ENCODE results near the gene TRAPPC8. TPM values are rescaled to one million over a fixed set of nuclear protein-coding genes. Genes with fewer than 3 reads are reported as not detected.

TRAPPC8 gene
- polyA plus RNA-seq, 2 of the 4 experiments (the other 2 are of a cell fraction), result 12.2 to 41.8 TPM

DNA sequence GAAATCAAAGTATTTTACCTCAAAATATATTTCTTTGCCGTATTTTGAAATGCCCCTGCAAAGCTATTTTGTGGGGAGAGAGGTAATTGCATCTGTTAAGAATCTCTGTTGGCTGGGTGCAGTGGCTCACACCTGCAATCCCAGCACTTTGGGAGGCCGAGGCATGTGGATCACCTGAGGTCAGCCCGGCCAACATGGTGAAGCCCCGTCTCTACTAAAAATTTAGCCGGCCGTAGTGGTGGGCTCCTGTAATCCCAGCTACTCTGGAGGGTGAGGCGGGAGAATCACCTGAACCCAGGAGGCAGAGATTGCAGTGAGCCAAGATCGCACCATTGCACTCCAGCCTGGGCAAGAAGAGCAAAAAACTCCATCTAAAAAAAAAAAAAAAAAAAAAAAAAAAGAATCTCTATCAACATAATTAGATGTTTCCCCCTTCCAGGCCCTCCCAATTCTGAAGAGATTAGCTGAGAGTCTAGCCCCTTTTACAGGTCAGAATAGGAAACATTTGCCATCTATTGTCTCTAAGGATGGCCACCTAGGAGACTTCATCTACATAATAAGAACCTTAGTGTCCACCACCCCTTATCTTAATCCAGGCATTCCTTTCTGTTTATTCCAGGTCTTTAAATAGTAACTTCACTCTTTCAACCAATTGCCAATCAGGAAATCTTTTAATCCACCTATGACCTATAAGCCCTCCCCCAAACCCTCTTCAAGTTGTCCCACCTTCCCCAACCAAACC lies 3.5 kb upstream of the TRAPPC8 start:
- H3K9me3 ChIP-seq, result no peaks in the 10 kb centered on the region
- ATAC-seq, result no peak

DNA sequence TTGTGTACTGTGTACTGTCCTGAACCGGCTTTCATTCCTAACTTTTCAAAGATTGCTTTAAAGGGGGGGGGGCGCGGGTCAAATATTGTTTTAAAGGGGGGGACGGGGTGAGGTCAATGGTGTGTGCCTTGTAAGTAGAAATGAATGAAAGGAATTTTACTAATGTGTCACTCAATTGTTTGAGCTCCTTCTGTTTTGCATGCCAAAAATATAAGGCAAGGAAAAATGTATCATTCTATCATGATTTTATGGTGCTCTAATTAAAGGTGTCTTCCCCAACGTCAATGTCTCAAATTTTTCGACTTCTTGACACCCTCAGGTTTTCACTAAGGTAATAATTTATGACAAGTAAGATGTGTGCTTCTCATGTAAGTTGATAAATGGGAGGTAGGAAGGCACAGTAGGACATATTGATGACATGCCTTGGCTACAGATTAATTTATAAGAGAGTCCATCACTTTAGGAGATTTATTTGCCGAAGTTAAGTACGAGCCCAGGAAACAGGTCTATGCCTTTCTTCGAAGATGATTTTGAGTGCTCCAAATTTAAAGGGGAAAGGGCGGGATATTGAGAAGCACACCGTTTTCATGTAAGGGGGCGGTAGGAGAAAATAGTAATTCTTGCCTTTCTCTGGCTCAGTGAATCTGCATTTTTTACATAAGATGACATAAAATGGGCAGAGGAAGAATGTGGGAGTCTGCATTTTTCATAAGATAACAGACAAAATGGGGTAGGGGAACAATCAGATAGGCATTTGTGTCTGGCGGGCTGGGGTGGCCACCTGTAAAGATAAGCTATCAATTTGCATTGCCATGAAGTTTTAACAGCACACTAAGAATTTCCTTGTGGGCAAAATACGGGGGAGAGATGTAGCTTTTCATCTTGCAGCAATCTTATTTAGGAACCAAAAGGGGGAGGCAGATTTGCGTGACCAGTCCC lies 1.2 kb upstream of the TRAPPC8 start:
- DNase-seq (ENCODE audit: low read depth in 1 of 2, low spot score in 1 of 2), result no peak
- POLR2A ChIA-PET, result interaction anchor here (0.5 to 2.0 kb wide), 4 partner anchors 75 to 246 kb away, joined by 3 to 23 read pairs (median 6); partner anchors contain the start of genes RNF125 and RNF138
- peak overlapping the region; percentile 59 for H3K4me3 ChIP-seq
- H3K9me3 ChIP-seq, result no peaks in the 10 kb centered on the region
- H3K27ac ChIP-seq, result peak overlapping the region; percentile 74 to 84
- H3K4me2 ChIP-seq, result peak overlapping the region; percentile 77
- no peak for ATAC-seq
- H3K4me1 ChIP-seq, result peaks cover 15% of the 10 kb centered on the region; the same call in 2 of the 3 replicates
- CTCF ChIA-PET, result interaction anchor here (1.5 to 1.6 kb wide), 2 partner anchors 10 to 128 kb away, joined by 3 to 6 read pairs; no protein-coding TSS in a partner anchor
- 32% methylated on average over 14 of the region's 15 CpGs for WGBS (ENCODE audit: missing lambda C conversion rate)
- no peak for FAIRE-seq
- TF ChIP-seq CHD2 (IDR thresholded peaks at IDR 0.05; ENCODE audit: low read length, partially characterized antibody), result no peak
- no peak for TF ChIP-seq MAFK (IDR thresholded peaks at IDR 0.05; ENCODE audit: partially characterized antibody)
- TF ChIP-seq ZNF302 (CRISPR knock-in tag; IDR thresholded peaks at IDR 0.05), result no peak
- TF ChIP-seq EHMT2 (IDR thresholded peaks at IDR 0.05; ENCODE audit: low read depth), result no peak
- no peak for TF ChIP-seq ZSCAN20 (CRISPR knock-in tag; IDR thresholded peaks at IDR 0.05)
- TF ChIP-seq CEBPB (IDR thresholded peaks at IDR 0.05), result no peak
- no peak for TF ChIP-seq KDM1A (IDR thresholded peaks at IDR 0.05; ENCODE audit: low read depth)
- TF ChIP-seq HDAC2 (IDR thresholded peaks at IDR 0.05), result no peak
- TF ChIP-seq HOXB5 (CRISPR knock-in tag; IDR thresholded peaks at IDR 0.05), result no peak
- no peak for TF ChIP-seq ZFP36 (IDR thresholded peaks at IDR 0.05; ENCODE audit: borderline replicate concordance, partially characterized antibody)
- no peak for TF ChIP-seq CBX2 (IDR thresholded peaks at IDR 0.05; ENCODE audit: borderline replicate concordance, low read depth)
- TF ChIP-seq NPAS2 (CRISPR knock-in tag; IDR thresholded peaks at IDR 0.05; ENCODE audit: borderline replicate concordance), result no peak
- TF ChIP-seq RAD21 (conservative IDR thresholded peaks at IDR 0.05 in 1 of 2, IDR thresholded peaks at IDR 0.05 in 1 of 2), result no peak
- TF ChIP-seq NFE2L2 (conservative IDR thresholded peaks at IDR 0.05; ENCODE audit: low read length), result no peak
- TF ChIP-seq, protein P1, sequence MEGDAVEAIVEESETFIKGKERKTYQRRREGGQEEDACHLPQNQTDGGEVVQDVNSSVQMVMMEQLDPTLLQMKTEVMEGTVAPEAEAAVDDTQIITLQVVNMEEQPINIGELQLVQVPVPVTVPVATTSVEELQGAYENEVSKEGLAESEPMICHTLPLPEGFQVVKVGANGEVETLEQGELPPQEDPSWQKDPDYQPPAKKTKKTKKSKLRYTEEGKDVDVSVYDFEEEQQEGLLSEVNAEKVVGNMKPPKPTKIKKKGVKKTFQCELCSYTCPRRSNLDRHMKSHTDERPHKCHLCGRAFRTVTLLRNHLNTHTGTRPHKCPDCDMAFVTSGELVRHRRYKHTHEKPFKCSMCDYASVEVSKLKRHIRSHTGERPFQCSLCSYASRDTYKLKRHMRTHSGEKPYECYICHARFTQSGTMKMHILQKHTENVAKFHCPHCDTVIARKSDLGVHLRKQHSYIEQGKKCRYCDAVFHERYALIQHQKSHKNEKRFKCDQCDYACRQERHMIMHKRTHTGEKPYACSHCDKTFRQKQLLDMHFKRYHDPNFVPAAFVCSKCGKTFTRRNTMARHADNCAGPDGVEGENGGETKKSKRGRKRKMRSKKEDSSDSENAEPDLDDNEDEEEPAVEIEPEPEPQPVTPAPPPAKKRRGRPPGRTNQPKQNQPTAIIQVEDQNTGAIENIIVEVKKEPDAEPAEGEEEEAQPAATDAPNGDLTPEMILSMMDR (IDR thresholded peaks at IDR 0.05), result no peak
- no peak for TF ChIP-seq MYC (IDR thresholded peaks at IDR 0.05; ENCODE audit: borderline replicate concordance, low read length)

More for the DNA sequence above, 3.5 kb upstream of the TRAPPC8 start:
- ChIA-PET POLR2A (interaction anchor here (0.7 kb wide), 1 partner anchor 37 kb away, joined by 6 read pairs; no protein-coding TSS in a partner anchor), CTCF (no interaction called here)
- H3K27ac ChIP-seq, result no peak overlapping the region
- WGBS (ENCODE audit: missing lambda C conversion rate), result 86% methylated on average over 3 of the region's 8 CpGs
- no peak for FAIRE-seq
- no peak overlapping the region for H3K4me3 ChIP-seq
- no peak for DNase-seq (ENCODE audit: low read depth in 1 of 2, low spot score in 1 of 2)
- peaks cover 6% of the 10 kb centered on the region; the same call in 2 of the 3 replicates for H3K4me1 ChIP-seq
- H3K4me2 ChIP-seq, result no peak overlapping the region
- TF ChIP-seq JUN (IDR thresholded peaks at IDR 0.05) (no peak), MYC (IDR thresholded peaks at IDR 0.05; ENCODE audit: borderline replicate concordance, low read length) (no peak), RNF2 (IDR thresholded peaks at IDR 0.05; ENCODE audit: borderline replicate concordance, low read depth) (no peak), POLR2A (IDR thresholded peaks at IDR 0.05; ENCODE audit: low read length) (no peak), GATA3 (IDR thresholded peaks at IDR 0.05; ENCODE audit: borderline replicate concordance) (no peak), CHD4 (IDR thresholded peaks at IDR 0.05; ENCODE audit: borderline replicate concordance) (no peak), EP300 (IDR thresholded peaks at IDR 0.05) (no peak), FOXS1 (CRISPR knock-in tag; IDR thresholded peaks at IDR 0.05) (no peak), BHLHE40 (IDR thresholded peaks at IDR 0.05; ENCODE audit: low read depth, low read length) (no peak), CEBPB (IDR thresholded peaks at IDR 0.05) (no peak)
- TF ChIP-seq, protein P2, sequence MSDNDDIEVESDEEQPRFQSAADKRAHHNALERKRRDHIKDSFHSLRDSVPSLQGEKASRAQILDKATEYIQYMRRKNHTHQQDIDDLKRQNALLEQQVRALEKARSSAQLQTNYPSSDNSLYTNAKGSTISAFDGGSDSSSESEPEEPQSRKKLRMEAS (IDR thresholded peaks at IDR 0.05), result no peak
- TF ChIP-seq, protein P3, sequence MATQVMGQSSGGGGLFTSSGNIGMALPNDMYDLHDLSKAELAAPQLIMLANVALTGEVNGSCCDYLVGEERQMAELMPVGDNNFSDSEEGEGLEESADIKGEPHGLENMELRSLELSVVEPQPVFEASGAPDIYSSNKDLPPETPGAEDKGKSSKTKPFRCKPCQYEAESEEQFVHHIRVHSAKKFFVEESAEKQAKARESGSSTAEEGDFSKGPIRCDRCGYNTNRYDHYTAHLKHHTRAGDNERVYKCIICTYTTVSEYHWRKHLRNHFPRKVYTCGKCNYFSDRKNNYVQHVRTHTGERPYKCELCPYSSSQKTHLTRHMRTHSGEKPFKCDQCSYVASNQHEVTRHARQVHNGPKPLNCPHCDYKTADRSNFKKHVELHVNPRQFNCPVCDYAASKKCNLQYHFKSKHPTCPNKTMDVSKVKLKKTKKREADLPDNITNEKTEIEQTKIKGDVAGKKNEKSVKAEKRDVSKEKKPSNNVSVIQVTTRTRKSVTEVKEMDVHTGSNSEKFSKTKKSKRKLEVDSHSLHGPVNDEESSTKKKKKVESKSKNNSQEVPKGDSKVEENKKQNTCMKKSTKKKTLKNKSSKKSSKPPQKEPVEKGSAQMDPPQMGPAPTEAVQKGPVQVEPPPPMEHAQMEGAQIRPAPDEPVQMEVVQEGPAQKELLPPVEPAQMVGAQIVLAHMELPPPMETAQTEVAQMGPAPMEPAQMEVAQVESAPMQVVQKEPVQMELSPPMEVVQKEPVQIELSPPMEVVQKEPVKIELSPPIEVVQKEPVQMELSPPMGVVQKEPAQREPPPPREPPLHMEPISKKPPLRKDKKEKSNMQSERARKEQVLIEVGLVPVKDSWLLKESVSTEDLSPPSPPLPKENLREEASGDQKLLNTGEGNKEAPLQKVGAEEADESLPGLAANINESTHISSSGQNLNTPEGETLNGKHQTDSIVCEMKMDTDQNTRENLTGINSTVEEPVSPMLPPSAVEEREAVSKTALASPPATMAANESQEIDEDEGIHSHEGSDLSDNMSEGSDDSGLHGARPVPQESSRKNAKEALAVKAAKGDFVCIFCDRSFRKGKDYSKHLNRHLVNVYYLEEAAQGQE (IDR thresholded peaks at IDR 0.05), result no peak
- TF ChIP-seq, protein P4, sequence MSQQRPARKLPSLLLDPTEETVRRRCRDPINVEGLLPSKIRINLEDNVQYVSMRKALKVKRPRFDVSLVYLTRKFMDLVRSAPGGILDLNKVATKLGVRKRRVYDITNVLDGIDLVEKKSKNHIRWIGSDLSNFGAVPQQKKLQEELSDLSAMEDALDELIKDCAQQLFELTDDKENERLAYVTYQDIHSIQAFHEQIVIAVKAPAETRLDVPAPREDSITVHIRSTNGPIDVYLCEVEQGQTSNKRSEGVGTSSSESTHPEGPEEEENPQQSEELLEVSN (IDR thresholded peaks at IDR 0.05; ENCODE audit: borderline replicate concordance, low read depth), result no peak
- TF ChIP-seq, protein P5, sequence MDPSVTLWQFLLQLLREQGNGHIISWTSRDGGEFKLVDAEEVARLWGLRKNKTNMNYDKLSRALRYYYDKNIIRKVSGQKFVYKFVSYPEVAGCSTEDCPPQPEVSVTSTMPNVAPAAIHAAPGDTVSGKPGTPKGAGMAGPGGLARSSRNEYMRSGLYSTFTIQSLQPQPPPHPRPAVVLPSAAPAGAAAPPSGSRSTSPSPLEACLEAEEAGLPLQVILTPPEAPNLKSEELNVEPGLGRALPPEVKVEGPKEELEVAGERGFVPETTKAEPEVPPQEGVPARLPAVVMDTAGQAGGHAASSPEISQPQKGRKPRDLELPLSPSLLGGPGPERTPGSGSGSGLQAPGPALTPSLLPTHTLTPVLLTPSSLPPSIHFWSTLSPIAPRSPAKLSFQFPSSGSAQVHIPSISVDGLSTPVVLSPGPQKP (IDR thresholded peaks at IDR 0.05; ENCODE audit: low read depth, low read length), result no peak

Data from A549 (cell line).